Measurements from ENCODE around the gene RIMS4.

Gene RIMS4

GRCh38 chr20:44727039-44727438 is 83.3 kb downstream of the RIMS4 start:
- DNase-seq, result no peak
- TF ChIP-seq GATA1 (IDR thresholded peaks at IDR 0.05; ENCODE audit: low read depth, low read length) (no peak), POLR2A (IDR thresholded peaks at IDR 0.05; ENCODE audit: low read length) (no peak)

GRCh38 chr20:44725837-44726236 is 84.5 kb downstream of the RIMS4 start:
- TF ChIP-seq GATA1 (IDR thresholded peaks at IDR 0.05; ENCODE audit: low read depth, low read length), result no peak
- no peak for TF ChIP-seq POLR2A (IDR thresholded peaks at IDR 0.05; ENCODE audit: low read length)
- no peak for DNase-seq

GRCh38 chr20:44724423-44725091 is 85.8 kb downstream of the RIMS4 start:
- TF ChIP-seq GATA1 (IDR thresholded peaks at IDR 0.05; ENCODE audit: low read depth, low read length), result no peak
- TF ChIP-seq POLR2A (IDR thresholded peaks at IDR 0.05; ENCODE audit: low read length), result no peak
- DNase-seq, result no peak

DNA sequence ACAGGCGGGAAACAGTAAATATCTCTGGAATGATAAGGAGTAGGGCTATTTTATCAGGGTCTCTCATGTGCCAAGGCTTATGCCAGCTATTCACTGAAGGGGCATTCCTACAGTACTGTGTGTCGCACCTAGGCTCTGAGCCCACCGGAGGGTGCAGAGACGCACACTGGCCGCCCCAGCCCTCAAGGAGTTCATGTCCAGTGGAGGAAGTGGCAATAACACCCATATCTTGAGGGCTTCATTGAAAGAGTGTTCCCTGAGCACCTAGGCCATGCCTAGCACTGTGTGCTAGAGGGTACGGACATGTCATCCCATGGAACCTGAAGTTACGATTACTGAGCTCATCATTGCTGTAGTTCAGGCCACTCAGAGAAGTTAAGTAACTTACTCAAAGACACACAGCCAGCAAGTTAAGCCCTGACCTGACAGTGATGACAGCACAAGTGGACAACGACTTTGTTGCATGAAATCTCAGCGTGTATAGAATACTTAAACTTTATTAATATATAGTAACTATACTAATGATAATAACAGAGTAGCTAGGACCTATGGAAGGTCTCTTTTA is 86.5 kb downstream of the RIMS4 start:
- TF ChIP-seq POLR2A (IDR thresholded peaks at IDR 0.05; ENCODE audit: low read length) (no peak), GATA1 (IDR thresholded peaks at IDR 0.05; ENCODE audit: low read depth, low read length) (no peak)
- no peak for DNase-seq

- TF ChIP-seq POLR2A (IDR thresholded peaks at IDR 0.05; ENCODE audit: low read length) (no peak), GATA1 (IDR thresholded peaks at IDR 0.05; ENCODE audit: low read depth, low read length) (no peak)
- no peak for DNase-seq
Measured at GRCh38 chr20:44723391-44723790, 87.0 kb downstream of the RIMS4 start.

DNA sequence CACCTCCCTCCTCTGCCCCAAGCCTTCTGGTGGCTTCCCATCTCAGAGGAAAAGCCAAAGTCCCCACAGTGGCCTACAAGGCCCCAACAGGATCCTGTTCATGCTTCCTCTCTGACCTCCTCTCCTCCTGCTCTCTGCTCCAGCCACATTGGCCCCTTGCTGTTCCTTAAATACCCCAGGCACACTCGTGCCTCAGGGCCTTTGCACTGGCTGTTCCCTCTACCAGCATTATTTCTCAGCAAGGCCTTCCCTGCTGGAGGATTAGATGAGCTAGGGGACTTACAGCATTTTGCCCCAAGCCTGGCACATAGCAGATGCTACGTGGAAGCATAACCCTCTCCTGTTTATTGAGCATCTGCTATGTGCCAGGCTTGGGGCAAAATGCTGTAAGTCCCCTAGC is 87.4 kb downstream of the RIMS4 start:
- TF ChIP-seq GATA1 (IDR thresholded peaks at IDR 0.05; ENCODE audit: low read depth, low read length) (no peak), POLR2A (IDR thresholded peaks at IDR 0.05; ENCODE audit: low read length) (no peak)
- no peak for DNase-seq

GRCh38 chr20:44721785-44722054 is 88.6 kb downstream of the RIMS4 start:
- no peak for DNase-seq
- TF ChIP-seq POLR2A (IDR thresholded peaks at IDR 0.05; ENCODE audit: low read length), result no peak
- no peak for TF ChIP-seq GATA1 (IDR thresholded peaks at IDR 0.05; ENCODE audit: low read depth, low read length)

- no peak for DNase-seq
- TF ChIP-seq POLR2A (IDR thresholded peaks at IDR 0.05; ENCODE audit: low read length) (no peak), GATA1 (IDR thresholded peaks at IDR 0.05; ENCODE audit: low read depth, low read length) (no peak)
Measured at GRCh38 chr20:44720997-44721784, 89.2 kb downstream of the RIMS4 start.

DNA sequence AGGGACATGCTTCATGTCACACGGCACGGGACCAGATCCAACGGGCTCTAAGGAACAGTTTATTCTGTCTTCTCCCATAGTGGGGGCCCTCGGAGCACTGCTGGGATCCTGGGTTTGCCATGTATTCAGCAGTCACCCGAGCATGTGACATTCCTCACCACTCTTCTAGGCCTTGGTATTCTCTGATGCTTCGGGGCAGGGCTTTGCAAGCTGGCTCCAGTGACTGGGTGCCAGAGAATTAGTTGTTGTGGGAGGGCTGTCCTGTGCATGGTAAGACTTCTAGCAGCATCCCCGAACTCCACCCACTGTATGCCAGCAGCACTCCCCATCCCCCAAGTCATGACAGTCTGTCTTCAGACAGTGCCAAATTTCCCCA is 89.7 kb downstream of the RIMS4 start:
- DNase-seq, result no peak
- TF ChIP-seq GATA1 (IDR thresholded peaks at IDR 0.05; ENCODE audit: low read depth, low read length) (no peak), POLR2A (IDR thresholded peaks at IDR 0.05; ENCODE audit: low read length) (no peak)

DNA sequence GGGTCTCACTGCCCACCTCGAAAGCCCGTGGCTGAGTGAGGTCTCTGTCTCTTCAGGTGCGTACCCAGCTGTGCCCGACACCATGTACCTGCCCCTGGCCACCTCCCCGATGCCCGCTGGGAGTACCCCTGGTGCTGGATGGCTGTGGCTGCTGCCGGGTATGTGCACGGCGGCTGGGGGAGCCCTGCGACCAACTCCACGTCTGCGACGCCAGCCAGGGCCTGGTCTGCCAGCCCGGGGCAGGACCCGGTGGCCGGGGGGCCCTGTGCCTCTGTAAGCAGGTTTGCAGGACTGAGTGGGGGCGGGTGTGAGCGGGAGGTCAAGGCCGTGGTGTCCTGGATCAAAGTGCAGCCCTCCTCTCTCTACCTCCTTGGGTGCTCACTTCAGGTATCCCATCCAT is 90.5 kb downstream of the RIMS4 start:
- TF ChIP-seq GATA1 (IDR thresholded peaks at IDR 0.05; ENCODE audit: low read depth, low read length) (no peak), POLR2A (IDR thresholded peaks at IDR 0.05; ENCODE audit: low read length) (no peak)
- no peak for DNase-seq

DNA sequence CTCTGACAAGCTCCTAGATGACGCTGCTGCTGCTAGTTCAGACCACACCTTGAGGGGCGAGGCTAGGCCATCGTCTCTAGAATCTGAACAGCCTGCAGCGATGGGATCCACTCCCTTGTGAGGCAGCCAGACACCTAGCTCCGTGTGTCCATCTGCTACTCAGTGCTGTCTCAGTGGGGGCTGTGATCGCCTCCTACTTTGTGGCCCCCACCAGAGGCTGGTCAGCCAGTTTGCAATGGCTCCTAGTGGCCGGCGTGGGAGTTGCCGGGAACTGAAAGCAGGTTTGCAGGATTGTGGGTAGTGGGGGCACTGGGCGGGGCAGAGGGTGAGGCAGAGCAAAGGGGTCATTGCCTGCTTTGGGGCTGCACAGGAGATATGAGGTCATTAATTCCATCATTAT is 92.4 kb downstream of the RIMS4 start:
- no peak for DNase-seq
- no peak for TF ChIP-seq POLR2A (IDR thresholded peaks at IDR 0.05; ENCODE audit: low read length)
- TF ChIP-seq GATA1 (IDR thresholded peaks at IDR 0.05; ENCODE audit: low read depth, low read length), result no peak

DNA sequence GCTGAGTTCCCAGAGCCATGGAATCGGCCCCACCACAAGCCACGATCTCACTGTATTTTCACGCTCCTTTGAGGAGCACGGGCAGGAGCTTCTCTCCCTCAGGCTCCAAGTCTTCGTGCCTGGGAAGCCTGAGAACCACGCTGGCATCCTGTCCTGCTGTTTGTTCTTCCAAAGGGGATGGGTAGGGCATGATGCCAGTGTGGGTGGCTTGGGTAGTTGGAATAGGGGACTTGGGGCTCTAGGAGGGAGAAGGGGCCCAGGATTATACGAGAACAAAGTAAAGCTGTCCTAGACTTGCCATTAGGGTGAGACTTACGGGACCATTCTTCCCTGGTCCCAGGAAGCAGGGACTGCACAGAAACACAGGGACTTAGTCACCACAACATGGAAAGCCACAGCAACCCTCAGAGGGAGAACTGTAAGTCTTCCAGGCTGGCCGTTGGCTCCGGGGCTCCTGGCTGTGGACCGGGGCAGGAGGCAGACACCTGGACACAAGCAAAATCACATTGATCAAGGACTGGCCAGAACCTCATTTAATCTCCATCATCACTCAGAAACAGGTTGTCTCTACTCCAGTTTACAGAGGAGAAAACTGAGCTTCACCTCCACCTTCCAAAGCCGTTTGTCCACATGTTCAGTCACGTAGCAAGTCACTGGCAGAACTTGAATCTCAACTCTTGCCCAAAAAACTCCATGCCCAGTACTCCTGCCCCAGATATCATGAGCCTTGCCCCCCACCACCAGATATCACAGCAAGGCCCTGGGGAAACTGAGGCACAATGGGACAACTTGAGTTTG is 93.8 kb downstream of the RIMS4 start:
- no peak for TF ChIP-seq GATA1 (IDR thresholded peaks at IDR 0.05; ENCODE audit: low read depth, low read length)
- no peak for TF ChIP-seq POLR2A (IDR thresholded peaks at IDR 0.05; ENCODE audit: low read length)
- DNase-seq, result no peak

GRCh38 chr20:44715499-44716308 is 94.6 kb downstream of the RIMS4 start:
- DNase-seq, result no peak
- TF ChIP-seq GATA1 (IDR thresholded peaks at IDR 0.05; ENCODE audit: low read depth, low read length), result no peak
- TF ChIP-seq POLR2A (IDR thresholded peaks at IDR 0.05; ENCODE audit: low read length), result no peak
